ENCODE data around the gene LDLRAD3.

Gene LDLRAD3

GRCh38 chr11:35927682-35928081 lies 16.2 kb upstream of the LDLRAD3 start:
- no peak for DNase-seq (ENCODE audit: low read depth)

- no peak for DNase-seq (ENCODE audit: low read depth)
Measured at GRCh38 chr11:35928688-35929395, 15.0 kb upstream of the LDLRAD3 start.

- DNase-seq (ENCODE audit: low read depth), result no peak
Measured at GRCh38 chr11:35930466-35930865, 13.4 kb upstream of the LDLRAD3 start.

- DNase-seq (ENCODE audit: low read depth), result no peak
Measured at GRCh38 chr11:35932121-35932520, 11.7 kb upstream of the LDLRAD3 start.

GRCh38 chr11:35932681-35933319 lies 11.1 kb upstream of the LDLRAD3 start:
- no peak for DNase-seq (ENCODE audit: low read depth)

- DNase-seq (ENCODE audit: low read depth), result no peak
Measured at GRCh38 chr11:35933320-35933871, 10.5 kb upstream of the LDLRAD3 start.

GRCh38 chr11:35934271-35934670 lies 9.6 kb upstream of the LDLRAD3 start:
- DNase-seq (ENCODE audit: low read depth), result no peak

GRCh38 chr11:35934981-35935380 lies 8.9 kb upstream of the LDLRAD3 start:
- DNase-seq (ENCODE audit: low read depth), result no peak

- no peak for DNase-seq (ENCODE audit: low read depth)
Measured at GRCh38 chr11:35935390-35935789, 8.5 kb upstream of the LDLRAD3 start.

GRCh38 chr11:35937111-35937510 lies 6.8 kb upstream of the LDLRAD3 start:
- no peak for DNase-seq (ENCODE audit: low read depth)

GRCh38 chr11:35937700-35938099 lies 6.2 kb upstream of the LDLRAD3 start:
- no peak for DNase-seq (ENCODE audit: low read depth)

GRCh38 chr11:35938231-35938630 lies 5.6 kb upstream of the LDLRAD3 start:
- no peak for DNase-seq (ENCODE audit: low read depth)

GRCh38 chr11:35943309-35943708 lies 553 bp upstream of the LDLRAD3 start:
- DNase-seq (ENCODE audit: low read depth), result no peak

- DNase-seq (ENCODE audit: low read depth), result no peak
Measured at GRCh38 chr11:35944503-35945136, 758 bp downstream of the LDLRAD3 start.

GRCh38 chr11:35945137-35945518 lies 1.3 kb downstream of the LDLRAD3 start:
- no peak for DNase-seq (ENCODE audit: low read depth)

- DNase-seq (ENCODE audit: low read depth), result no peak
Measured at GRCh38 chr11:35946766-35947165, 2.9 kb downstream of the LDLRAD3 start.

GRCh38 chr11:35947437-35947836 lies 3.6 kb downstream of the LDLRAD3 start:
- no peak for DNase-seq (ENCODE audit: low read depth)

- DNase-seq (ENCODE audit: low read depth), result no peak
Measured at GRCh38 chr11:35949242-35949641, 5.4 kb downstream of the LDLRAD3 start.

- no peak for DNase-seq (ENCODE audit: low read depth)
Measured at GRCh38 chr11:35950082-35950481, 6.2 kb downstream of the LDLRAD3 start.

- DNase-seq (ENCODE audit: low read depth), result no peak
Measured at GRCh38 chr11:35951680-35952079, 7.8 kb downstream of the LDLRAD3 start.

GRCh38 chr11:35953081-35953760 lies 9.4 kb downstream of the LDLRAD3 start:
- no peak for DNase-seq (ENCODE audit: low read depth)

GRCh38 chr11:35954205-35954604 lies 10.3 kb downstream of the LDLRAD3 start:
- DNase-seq (ENCODE audit: low read depth), result no peak

GRCh38 chr11:35955636-35956035 lies 11.8 kb downstream of the LDLRAD3 start:
- DNase-seq (ENCODE audit: low read depth), result no peak

All from stimulated activated CD8-positive, alpha-beta memory T cell treated with anti-CD3 and anti-CD28 coated beads, Interleukin-4, amount 100 ng/mL, for 24 hours (primary cell).